Mammary microvascular endothelial cell (primary cell): Measurements from ENCODE around the gene NGDN. TPM values are rescaled to one million over a fixed set of nuclear protein-coding genes. Genes with fewer than 3 reads are reported as not detected.

ENCODE experiments used
- total RNA-seq: library from RNA; depleted of rRNA; stranded (reverse); fragments of >200 nt; gene quantifications from 2 replicates; pipeline ENCODE4 v1.2.3, GENCODE V29; 2015

Gene NGDN, protein sequence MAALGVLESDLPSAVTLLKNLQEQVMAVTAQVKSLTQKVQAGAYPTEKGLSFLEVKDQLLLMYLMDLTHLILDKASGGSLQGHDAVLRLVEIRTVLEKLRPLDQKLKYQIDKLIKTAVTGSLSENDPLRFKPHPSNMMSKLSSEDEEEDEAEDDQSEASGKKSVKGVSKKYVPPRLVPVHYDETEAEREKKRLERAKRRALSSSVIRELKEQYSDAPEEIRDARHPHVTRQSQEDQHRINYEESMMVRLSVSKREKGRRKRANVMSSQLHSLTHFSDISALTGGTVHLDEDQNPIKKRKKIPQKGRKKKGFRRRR
- total RNA-seq = 30.2 and 33.4 TPM in 2 replicates

DNA sequence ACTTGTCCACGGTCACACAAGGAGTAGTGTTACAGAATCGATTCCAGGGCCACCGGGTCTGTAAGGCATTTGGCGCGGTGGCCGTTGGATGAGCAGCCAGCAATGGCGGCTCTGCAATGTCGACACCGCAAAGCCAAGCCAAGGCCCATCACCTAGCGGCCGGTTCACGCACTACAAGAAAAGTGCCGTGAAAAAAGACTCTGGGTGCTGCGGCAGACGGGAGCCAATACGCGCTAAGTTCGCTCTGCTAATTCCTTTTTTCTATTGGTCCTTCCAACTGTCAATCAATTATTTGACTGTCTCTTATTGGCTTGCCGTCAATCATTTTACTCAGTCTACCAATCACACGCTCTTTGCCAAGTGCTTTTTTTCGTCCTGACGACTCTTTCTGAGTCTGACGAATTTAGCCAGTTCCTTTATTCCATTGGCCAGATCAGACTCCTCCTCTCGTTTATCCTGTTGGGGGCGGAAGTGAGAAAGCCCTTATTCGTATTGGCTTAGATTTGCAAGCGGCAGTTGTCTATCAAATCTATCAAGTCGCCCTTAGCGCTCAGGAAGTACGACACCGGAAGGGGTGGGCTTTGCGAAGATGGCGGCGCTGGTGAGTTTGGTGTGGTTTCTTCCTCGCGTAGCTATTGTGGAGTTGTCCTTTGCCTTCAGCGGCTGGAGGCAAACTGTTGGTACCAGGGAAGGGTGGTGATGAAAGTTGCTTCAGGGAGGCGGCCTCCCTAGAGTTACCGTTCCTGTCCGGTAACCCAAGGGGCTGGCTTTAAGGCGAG is at the start of gene NGDN:
Gene NGDN (plus strand): TSS at position 577 of the 779 bp plus-strand sequence. CDS start 13 bp downstream, at position 590.

DNA sequence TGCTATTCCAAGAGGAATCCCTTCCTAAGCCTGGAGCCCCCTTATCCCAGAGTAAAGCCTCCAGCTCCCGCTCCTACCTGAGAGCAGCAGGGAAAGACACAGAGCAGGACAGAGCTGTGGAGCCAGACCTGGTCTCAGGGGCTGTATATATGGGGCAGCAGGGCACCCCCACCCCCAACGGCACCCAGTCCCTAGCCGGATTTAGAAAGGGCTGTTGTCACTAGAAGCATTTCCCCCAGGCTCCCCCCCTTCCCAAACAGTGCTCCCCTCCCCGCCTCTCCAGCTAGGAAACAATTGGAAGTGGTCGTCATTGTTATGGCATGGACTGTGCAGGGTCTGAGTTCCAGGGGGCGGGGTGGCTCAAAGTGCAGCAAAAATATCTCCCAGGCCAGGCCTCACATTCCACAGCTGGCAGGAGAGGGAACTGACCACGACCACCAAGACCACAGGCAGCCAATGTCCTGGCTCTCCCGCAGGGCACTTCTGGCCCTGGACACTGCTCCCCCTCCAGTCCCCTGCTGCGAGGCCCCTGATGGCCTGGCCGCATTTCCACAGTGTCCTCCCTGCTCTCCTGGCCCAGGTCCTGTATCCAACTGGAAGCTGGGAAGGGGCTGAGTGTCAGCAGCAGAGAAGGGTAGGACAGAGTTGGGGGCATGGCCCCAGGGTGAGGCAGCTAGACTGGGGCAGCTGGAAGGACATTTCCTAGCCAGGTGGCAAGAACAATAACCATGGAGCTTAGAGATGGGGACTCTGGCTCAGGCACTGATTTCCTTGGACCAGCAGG is 33.8 kb upstream of the NGDN start, which contains the start of gene MYH7:
Gene MYH7 (minus strand): TSS at position 118 of the 784 bp plus-strand sequence. CDS start 1,928 bp downstream, outside the sequence.

Other genes starting within 250 kb of the NGDN start
- not detected in 2 replicates for gene RNF212B, start 231.8 kb upstream of the NGDN start, total RNA-seq
- 5.9 and 6.7 TPM in 2 replicates for gene HOMEZ, start 183.6 kb upstream of the NGDN start, total RNA-seq
- 1.00 and 2.1 TPM in 2 replicates for gene PPP1R3E, start 166.8 kb upstream of the NGDN start, total RNA-seq
- gene BCL2L2, start 162.9 kb upstream of the NGDN start, total RNA-seq = 7.7 and 11.4 TPM in 2 replicates
- 61.6 and 76.0 TPM in 2 replicates for gene PABPN1, start 148.2 kb upstream of the NGDN start, total RNA-seq
- 0.20 TPM in 1 of 2 replicates, not detected in the other for gene SLC22A17, start 116.8 kb upstream of the NGDN start, total RNA-seq
- not detected in 2 replicates for gene EFS, start 104.5 kb upstream of the NGDN start, total RNA-seq
- not detected in 2 replicates for gene IL25, start 96.9 kb upstream of the NGDN start, total RNA-seq
- not detected in 2 replicates for gene CMTM5, start 92.7 kb upstream of the NGDN start, total RNA-seq
- 0.05 TPM in 1 of 2 replicates, not detected in the other for gene MYH6, start 61.4 kb upstream of the NGDN start, total RNA-seq
- not detected in 2 replicates for gene MYH7, start 34.0 kb upstream of the NGDN start, total RNA-seq
- under 0.01 and 0.69 TPM in 2 replicates for gene ZFHX2, start 82.1 kb downstream of the NGDN start, total RNA-seq
- 5.5 and 8.3 TPM in 2 replicates for gene THTPA, start 86.6 kb downstream of the NGDN start, total RNA-seq
- 16.8 and 20.3 TPM in 2 replicates for gene AP1G2, start 98.1 kb downstream of the NGDN start, total RNA-seq
- not detected in 2 replicates for gene JPH4, start 109.1 kb downstream of the NGDN start, total RNA-seq
- 0.13 and 0.20 TPM in 2 replicates for gene DHRS2, start 166.7 kb downstream of the NGDN start, total RNA-seq